Osteoblast (primary cell): ENCODE measurements around the gene DOC2A. TPM values are rescaled to one million over a fixed set of nuclear protein-coding genes. Genes with fewer than 3 reads are reported as not detected.

Experiments
- DNase-seq: peaks from one replicate; pipeline ENCODE4 v3.0.0; 2011; ENCODE audit warnings: low spot score, mixed read lengths; ENCODE audit not compliant: insufficient read length; ENCODE audit errors: missing footprints
- H2AFZ ChIP-seq: 2 replicates; pipeline ENCODE4 v1.6.0; 2011; ENCODE audit warnings: mild to moderate bottlenecking, low read length
- H3K27ac ChIP-seq: 2 replicates; pipeline ENCODE4 v1.5.1; 2011; ENCODE audit warnings: mild to moderate bottlenecking, low read depth, low read length, moderate library complexity
- H3K27me3 ChIP-seq: 2 replicates; pipeline ENCODE4 v1.6.0; 2012; ENCODE audit warnings: mild to moderate bottlenecking, control low read depth, inconsistent platforms, low read length, moderate library complexity; ENCODE audit not compliant: insufficient read depth
- H3K36me3 ChIP-seq: 2 replicates; pipeline ENCODE4 v1.5.1; 2011; ENCODE audit warnings: mild to moderate bottlenecking, low read length, control low read depth, moderate library complexity; ENCODE audit not compliant: insufficient read depth
- H3K4me1 ChIP-seq: 2 replicates; pipeline ENCODE4 v1.5.1; 2011; ENCODE audit warnings: mild to moderate bottlenecking, low read length, control low read depth, moderate library complexity; ENCODE audit not compliant: insufficient read depth
- H3K4me2 ChIP-seq: 2 replicates; pipeline ENCODE4 v1.6.0; 2011; ENCODE audit warnings: mild to moderate bottlenecking, low read length; ENCODE audit not compliant: insufficient read depth
- H3K4me3 ChIP-seq: fragments of 200-600 bp; sonication (generic); 3 replicates; pipeline ENCODE4 v1.5.1; 2012; ENCODE audit warnings: mild to moderate bottlenecking, low read length, inconsistent platforms; ENCODE audit not compliant: insufficient read depth
- H3K79me2 ChIP-seq: 2 replicates; pipeline ENCODE4 v1.6.0; 2012; ENCODE audit warnings: mild to moderate bottlenecking, low read length, control low read depth, inconsistent platforms; ENCODE audit not compliant: insufficient read depth
- H3K9me3 ChIP-seq: 2 replicates; pipeline ENCODE4 v1.5.1; 2011; ENCODE audit warnings: low read depth, low read length, control low read depth
- H4K20me1 ChIP-seq: 2 replicates; pipeline ENCODE4 v1.6.0; 2012; ENCODE audit warnings: mild to moderate bottlenecking, low read length, control low read depth; ENCODE audit not compliant: insufficient read depth
- CTCF ChIP-seq: IDR thresholded peaks from 2 replicates; pipeline ENCODE4 v1.5.1; 2011; ENCODE audit warnings: mild to moderate bottlenecking, low read depth, low read length, moderate library complexity; ENCODE audit errors: extremely low read depth
- total RNA-seq: library from RNA; depleted of rRNA; stranded (reverse); fragments of >200 nt; gene quantifications from 2 replicates; pipeline ENCODE4 v1.2.3, GENCODE V29; 2012

DOC2A gene
- total RNA-seq, 1 donor: not detected

GRCh38 chr16:29958756-29959155 is 52.1 kb downstream of the DOC2A start:
- no peaks in the 10 kb centered on the region for H4K20me1 ChIP-seq
- no peak overlapping the region for H2AFZ ChIP-seq
- no peak for DNase-seq
- TF ChIP-seq CTCF: no peak
- H3K79me2 ChIP-seq: peaks cover 4% of the 10 kb centered on the region
- no peaks in the 10 kb centered on the region for H3K9me3 ChIP-seq
- peaks cover 9% of the 10 kb centered on the region for H3K4me1 ChIP-seq
- H3K27ac ChIP-seq: no peak overlapping the region
- no peaks in the 10 kb centered on the region for H3K36me3 ChIP-seq
- H3K27me3 ChIP-seq: no peaks in the 10 kb centered on the region
- H3K4me2 ChIP-seq: no peak overlapping the region
- no peak overlapping the region for H3K4me3 ChIP-seq

Other genes starting within 250 kb of the DOC2A start
- gene ZG16, start 232.8 kb downstream of the DOC2A start, total RNA-seq: not detected in 2 replicates
- gene KIF22, start 220.3 kb downstream of the DOC2A start, total RNA-seq: 8.3 and 12.4 TPM in 2 replicates
- 221 and 267 TPM in 2 replicates for gene MAZ, start 204.5 kb downstream of the DOC2A start, total RNA-seq
- 1.4 and 4.1 TPM in 2 replicates for gene PRRT2, start 198.8 kb downstream of the DOC2A start, total RNA-seq
- 16.8 and 19.9 TPM in 2 replicates for gene PAGR1, start 194.9 kb downstream of the DOC2A start, total RNA-seq
- gene MVP, start 190.6 kb downstream of the DOC2A start, total RNA-seq: 273 and 274 TPM in 2 replicates
- gene CDIPT, start 147.8 kb downstream of the DOC2A start, total RNA-seq: 105 and 107 TPM in 2 replicates
- 1.5 and 2.9 TPM in 2 replicates for gene SEZ6L2, start 111.5 kb downstream of the DOC2A start, total RNA-seq
- 0.88 and 1.8 TPM in 2 replicates for gene ASPHD1, start 110.5 kb downstream of the DOC2A start, total RNA-seq
- 8.5 and 11.9 TPM in 2 replicates for gene KCTD13, start 84.8 kb downstream of the DOC2A start, total RNA-seq
- gene TMEM219, start 48.9 kb downstream of the DOC2A start, total RNA-seq: 74.3 and 84.0 TPM in 2 replicates
- gene TAOK2, start 37.2 kb downstream of the DOC2A start, total RNA-seq: 37.1 and 39.1 TPM in 2 replicates
- 3.5 and 5.8 TPM in 2 replicates for gene HIRIP3, start 15.4 kb downstream of the DOC2A start, total RNA-seq
- 14.5 and 16.8 TPM in 2 replicates for gene INO80E, start 14.8 kb downstream of the DOC2A start, total RNA-seq
- gene C16orf92, start 12.2 kb upstream of the DOC2A start, total RNA-seq: not detected in 2 replicates
- 0.36 TPM in 1 of 2 replicates, not detected in the other for gene TLCD3B, start 20.2 kb upstream of the DOC2A start, total RNA-seq
- gene ALDOA, start 54.7 kb upstream of the DOC2A start, total RNA-seq: 579 and 705 TPM in 2 replicates
- 175 and 178 TPM in 2 replicates for gene PPP4C, start 65.0 kb upstream of the DOC2A start, total RNA-seq
- gene TBX6, start 80.9 kb upstream of the DOC2A start, total RNA-seq: 0.29 and 0.36 TPM in 2 replicates
- 28.2 and 31.2 TPM in 2 replicates for gene YPEL3, start 85.2 kb upstream of the DOC2A start, total RNA-seq
- 0.36 and 0.88 TPM in 2 replicates for gene GDPD3, start 102.5 kb upstream of the DOC2A start, total RNA-seq
- 40.2 and 40.7 TPM in 2 replicates for gene MAPK3, start 112.2 kb upstream of the DOC2A start, total RNA-seq
- gene CORO1A, start 172.6 kb upstream of the DOC2A start, total RNA-seq: 0.36 and 0.59 TPM in 2 replicates
- gene BOLA2B, start 182.6 kb upstream of the DOC2A start, total RNA-seq: 26.8 and 64.8 TPM in 2 replicates
- 19.9 and 23.3 TPM in 2 replicates for gene SLX1A, start 182.8 kb upstream of the DOC2A start, total RNA-seq
- gene SULT1A3, start 188.2 kb upstream of the DOC2A start, total RNA-seq: 4.1 and 6.2 TPM in 2 replicates
- 5.9 and 7.2 TPM in 2 replicates for gene NPIPB13, start 237.5 kb upstream of the DOC2A start, total RNA-seq